ENCODE measurements around the gene PRAC1. TPM values are rescaled to one million over a fixed set of nuclear protein-coding genes. Genes with fewer than 3 reads are reported as not detected.

The PRAC1 gene
- total RNA-seq, 1 experiment from 2014 or later = not detected

DNA sequence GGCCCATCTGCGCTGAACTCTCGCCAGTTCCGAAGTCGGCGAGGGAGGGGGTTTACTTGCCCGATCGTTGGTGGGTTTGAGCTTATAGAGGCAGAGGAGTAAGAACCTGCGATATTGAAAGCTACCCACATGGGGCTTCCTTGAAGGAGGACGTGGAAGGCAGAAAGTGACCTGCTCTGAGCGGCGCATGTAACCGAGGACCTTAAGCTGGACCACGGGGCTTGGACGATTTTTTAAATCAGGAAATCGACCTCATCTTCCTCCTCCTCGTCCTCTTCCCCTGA, 2.6 kb upstream of the PRAC1 start:
- CTCF ChIA-PET = interaction anchor here (0.6 to 2.5 kb wide), 6 partner anchors 46 to 1385 kb away, joined by 3 to 17 read pairs (median 4); no protein-coding TSS in a partner anchor
- POLR2A ChIA-PET (ENCODE audit: unreplicated experiment) = no interaction called here
- H3K4me2 ChIP-seq = peak overlapping the region; percentile 7; the same call in 1 of the 2 replicates
- DNase-seq = no peak
- TF ChIP-seq CTCF (conservative IDR thresholded peaks at IDR 0.05) = no peak
- TF ChIP-seq EZH2 (IDR thresholded peaks at IDR 0.05; ENCODE audit: low read depth) = no peak
- no peaks in the 10 kb centered on the region for H3K4me1 ChIP-seq (replicated peaks; ENCODE audit: insufficient read depth)
- no peaks in the 10 kb centered on the region for H3K36me3 ChIP-seq (ENCODE audit: low read depth)
- no peaks in the 10 kb centered on the region for H3K79me2 ChIP-seq (ENCODE audit: low read depth)
- H3K27ac ChIP-seq = no peak overlapping the region
- no peak overlapping the region for H3K4me3 ChIP-seq
- no peak overlapping the region for H2AFZ ChIP-seq
- peaks cover 77% of the 10 kb centered on the region for H3K27me3 ChIP-seq (ENCODE audit: insufficient read depth, low read depth)
- no peaks in the 10 kb centered on the region for H3F3A ChIP-seq (ENCODE audit: insufficient read depth, low read depth)
- BruUV-seq (replicated peaks) = no TSS peak
- no peaks in the 10 kb centered on the region for H4K20me1 ChIP-seq (ENCODE audit: insufficient read depth)
- intact Hi-C loops (cut with micrococcal nuclease; ENCODE audit: unreplicated experiment) = no loop called here
- H3K9me3 ChIP-seq (ENCODE audit: insufficient read depth, low read depth) = no peaks in the 10 kb centered on the region
- no peaks in the 10 kb centered on the region for H3K9me2 ChIP-seq (ENCODE audit: insufficient read depth)

- TF ChIP-seq EZH2 (IDR thresholded peaks at IDR 0.05; ENCODE audit: low read depth) (no peak), CTCF (conservative IDR thresholded peaks at IDR 0.05) (peak; percentile 89)
Observed at GRCh38 chr17:48724251-48725003, 2.1 kb upstream of the PRAC1 start.

DNA sequence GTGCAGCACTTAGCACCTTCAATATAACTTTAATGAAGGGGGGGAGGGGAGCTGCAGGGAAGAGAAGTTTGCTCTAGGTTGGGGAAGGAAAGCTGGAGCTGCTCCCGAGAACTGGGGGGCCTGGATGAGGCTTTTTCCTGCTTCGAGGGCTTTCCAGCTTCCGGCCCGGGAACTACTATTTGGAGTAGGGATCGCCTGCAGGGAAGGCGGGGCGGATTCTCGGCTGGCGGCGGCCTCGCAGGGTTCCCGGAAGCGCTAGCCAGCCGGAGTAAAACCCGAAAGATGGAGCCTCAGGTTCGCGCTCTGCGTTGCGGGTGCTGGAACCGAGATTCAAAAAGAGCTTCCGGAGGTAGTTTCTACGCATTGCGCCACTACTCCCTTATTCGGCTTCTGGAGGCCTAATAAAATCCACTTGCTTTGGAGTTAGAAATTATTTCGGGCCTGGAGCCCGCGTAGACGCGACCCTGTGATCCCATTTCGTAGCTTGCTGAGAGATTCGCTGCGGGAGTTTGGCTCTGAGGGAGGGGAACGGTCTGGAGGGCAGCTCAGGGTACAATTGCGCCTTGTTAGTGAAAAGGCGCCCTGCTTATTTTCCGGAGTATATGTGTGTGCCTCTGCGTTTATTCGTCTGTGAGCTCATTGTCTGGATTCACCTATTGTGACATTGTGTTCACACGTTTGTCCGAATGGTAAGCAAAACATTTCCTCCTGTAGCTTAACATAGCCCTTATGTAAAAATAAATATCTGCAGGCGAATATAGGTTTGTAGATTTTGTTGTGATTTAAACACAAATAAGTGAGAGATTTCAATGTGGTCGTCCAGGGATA, 1.3 kb upstream of the PRAC1 start:
- Histone ChIP-seq H2AFZ (no peak overlapping the region), H3K36me3 (ENCODE audit: low read depth) (no peaks in the 10 kb centered on the region), H3K27me3 (ENCODE audit: insufficient read depth, low read depth) (peaks cover 64% of the 10 kb centered on the region), H3K4me1 (replicated peaks; ENCODE audit: insufficient read depth) (no peaks in the 10 kb centered on the region), H3K9me2 (ENCODE audit: insufficient read depth) (no peaks in the 10 kb centered on the region), H3F3A (ENCODE audit: insufficient read depth, low read depth) (no peaks in the 10 kb centered on the region), H3K4me2 (no peak overlapping the region), H3K9me3 (ENCODE audit: insufficient read depth, low read depth) (no peaks in the 10 kb centered on the region), H3K79me2 (ENCODE audit: low read depth) (no peaks in the 10 kb centered on the region), H4K20me1 (ENCODE audit: insufficient read depth) (no peaks in the 10 kb centered on the region), H3K4me3 (no peak overlapping the region), H3K27ac (no peak overlapping the region)
- TF ChIP-seq CTCF (conservative IDR thresholded peaks at IDR 0.05) (no peak), EZH2 (IDR thresholded peaks at IDR 0.05; ENCODE audit: low read depth) (no peak)
- ChIA-PET CTCF (interaction anchor here (0.6 to 2.5 kb wide), 7 partner anchors 45 to 673 kb away, joined by 3 to 17 read pairs (median 4); no protein-coding TSS in a partner anchor), POLR2A (ENCODE audit: unreplicated experiment) (no interaction called here)
- BruUV-seq (replicated peaks) = no TSS peak
- intact Hi-C loops (cut with micrococcal nuclease; ENCODE audit: unreplicated experiment) = loop anchor here (1.0 kb wide), 3 partner anchors 68 to 309 kb away; no protein-coding TSS in a partner anchor
- no peak for DNase-seq

More at GRCh38 chr17:48724251-48725003, 2.1 kb upstream of the PRAC1 start:
- H3F3A ChIP-seq (ENCODE audit: insufficient read depth, low read depth) = no peaks in the 10 kb centered on the region
- H3K79me2 ChIP-seq (ENCODE audit: low read depth) = no peaks in the 10 kb centered on the region
- no peaks in the 10 kb centered on the region for H3K9me3 ChIP-seq (ENCODE audit: insufficient read depth, low read depth)
- no peaks in the 10 kb centered on the region for H4K20me1 ChIP-seq (ENCODE audit: insufficient read depth)
- H2AFZ ChIP-seq = no peak overlapping the region
- H3K27ac ChIP-seq = no peak overlapping the region
- no peaks in the 10 kb centered on the region for H3K9me2 ChIP-seq (ENCODE audit: insufficient read depth)
- intact Hi-C loops (cut with micrococcal nuclease; ENCODE audit: unreplicated experiment) = loop anchor here (1.0 kb wide), 3 partner anchors 67 to 308 kb away; no protein-coding TSS in a partner anchor
- no peaks in the 10 kb centered on the region for H3K36me3 ChIP-seq (ENCODE audit: low read depth)
- ChIA-PET POLR2A (ENCODE audit: unreplicated experiment) (no interaction called here), CTCF (interaction anchor here (0.6 to 2.5 kb wide), 8 partner anchors 45 to 1384 kb away, joined by 3 to 17 read pairs (median 4); no protein-coding TSS in a partner anchor)
- H3K4me3 ChIP-seq = no peak overlapping the region
- peak overlapping the region; percentile 7; the same call in 1 of the 2 replicates for H3K4me2 ChIP-seq
- no peaks in the 10 kb centered on the region for H3K4me1 ChIP-seq (replicated peaks; ENCODE audit: insufficient read depth)
- peak; percentile 50 to 63 for DNase-seq
- peaks cover 72% of the 10 kb centered on the region for H3K27me3 ChIP-seq (ENCODE audit: insufficient read depth, low read depth)
- BruUV-seq (replicated peaks) = no TSS peak
